Activated T-cell treated with anti-CD3 and anti-CD28 coated beads, Interleukin-2, amount 50 U/mL, for 4 hours (primary cell): ENCODE data around the gene NXPH4. TPM values are rescaled to one million over a fixed set of nuclear protein-coding genes. Genes with fewer than 3 reads are reported as not detected.

Experiments used
- ATAC-seq, 2 donors: fragments of 200-7000 bp; cut with Tn5 transposase; one replicate each; pipeline ENCODE4 v1.10.0; 2021
- DNase-seq: peaks from one replicate; pipeline ENCODE4 v3.0.0-alpha.2; 2020
- H3K27me3 Mint-ChIP-seq: one replicate; pipeline ENCODE4 v1.8.0; 2021; ENCODE audit warnings: low read depth, mixed read lengths
- H3K36me3 Mint-ChIP-seq: one replicate; pipeline ENCODE4 v1.8.0; 2022; ENCODE audit warnings: mixed read lengths; ENCODE audit not compliant: insufficient read depth
- H3K4me1 Mint-ChIP-seq: one replicate; pipeline ENCODE4 v1.8.0; 2021; ENCODE audit warnings: low read depth, mixed read lengths
- H3K4me3 Mint-ChIP-seq: one replicate; pipeline ENCODE4 v1.8.0; 2021; ENCODE audit warnings: mild to moderate bottlenecking, moderate library complexity, mixed read lengths
- H3K9me3 Mint-ChIP-seq: one replicate; pipeline ENCODE4 v1.8.0; 2021; ENCODE audit warnings: mixed read lengths
- total RNA-seq, 3 donors: library from RNA; stranded (reverse); gene quantifications; one replicate each; pipeline ENCODE4 v1.2.1, GENCODE V29; 2021

The NXPH4 gene
- total RNA-seq, 3 donors from 2014 or later: 0.20 to 0.24 TPM; not detected in 1

- H3K36me3 Mint-ChIP-seq: peaks cover 53% of the 10 kb centered on the region
These were observed 17.6 kb downstream of the NXPH4 start for GRCh38 chr12:57234233-57234570.

GRCh38 chr12:57234571-57235016 is 18.0 kb downstream of the NXPH4 start:
- H3K36me3 Mint-ChIP-seq: peaks cover 51% of the 10 kb centered on the region

More at GRCh38 chr12:57234233-57234570, 17.6 kb downstream of the NXPH4 start:
- peaks cover 18% of the 10 kb centered on the region for H3K27me3 Mint-ChIP-seq
- no peaks in the 10 kb centered on the region for H3K9me3 Mint-ChIP-seq
- peaks cover 54% of the 10 kb centered on the region for H3K4me1 Mint-ChIP-seq
- no peak for ATAC-seq
- DNase-seq: no peak
- H3K4me3 Mint-ChIP-seq: no peak overlapping the region

GRCh38 chr12:57235017-57235727 is 18.6 kb downstream of the NXPH4 start:
- Mint-ChIP-seq H3K27me3 (peaks cover 18% of the 10 kb centered on the region), H3K9me3 (no peaks in the 10 kb centered on the region), H3K4me1 (peaks cover 55% of the 10 kb centered on the region), H3K4me3 (no peak overlapping the region), H3K36me3 (peaks cover 47% of the 10 kb centered on the region)
- ATAC-seq (no peak), DNase-seq (no peak)

More at GRCh38 chr12:57234571-57235016, 18.0 kb downstream of the NXPH4 start:
- DNase-seq: no peak
- Mint-ChIP-seq H3K9me3 (no peaks in the 10 kb centered on the region), H3K4me3 (no peak overlapping the region), H3K27me3 (peaks cover 18% of the 10 kb centered on the region), H3K4me1 (peaks cover 54% of the 10 kb centered on the region)
- ATAC-seq: no peak

- Mint-ChIP-seq H3K36me3 (peaks cover 41% of the 10 kb centered on the region), H3K4me3 (no peak overlapping the region)
These were observed 19.1 kb downstream of the NXPH4 start for GRCh38 chr12:57235728-57236131.

DNA sequence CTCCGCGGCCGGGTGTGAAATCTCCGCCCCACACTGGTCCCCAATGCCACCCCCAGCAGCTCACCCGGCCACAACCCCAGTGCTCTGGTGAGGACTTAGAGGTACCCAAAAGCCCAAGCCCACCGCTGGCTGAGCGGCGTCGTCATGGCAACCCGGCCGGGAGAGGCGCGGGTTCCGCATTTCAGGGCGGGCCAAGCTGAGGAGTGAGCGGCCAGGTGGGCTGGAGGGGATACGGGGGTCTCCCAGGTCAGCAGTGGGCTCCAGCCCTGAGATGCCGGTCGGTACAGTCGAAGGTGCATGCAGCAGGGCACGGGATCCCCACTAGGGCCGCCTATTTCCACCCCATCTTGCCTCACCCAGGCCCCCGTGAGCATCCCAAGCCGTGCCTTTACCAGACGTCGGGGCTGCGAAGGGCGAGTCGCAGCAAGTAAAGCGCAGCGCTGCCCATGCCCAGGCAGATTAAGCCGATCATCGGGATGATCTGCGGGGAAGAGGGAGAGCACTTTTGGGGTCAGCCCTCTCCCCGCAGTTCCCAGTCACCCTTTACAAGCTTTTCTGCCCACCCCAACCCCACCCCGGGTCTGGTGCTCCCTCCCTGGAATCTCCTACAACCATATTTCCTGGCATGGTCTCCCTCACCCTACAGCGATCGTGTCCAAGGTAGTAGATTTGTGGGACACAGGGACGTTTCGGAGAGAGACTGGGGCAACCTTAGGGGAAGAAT is 19.8 kb downstream of the NXPH4 start:
- DNase-seq (no peak), ATAC-seq (no peak)
- Mint-ChIP-seq H3K36me3 (peaks cover 35% of the 10 kb centered on the region), H3K9me3 (no peaks in the 10 kb centered on the region), H3K4me1 (peaks cover 56% of the 10 kb centered on the region), H3K4me3 (no peak overlapping the region), H3K27me3 (peaks cover 28% of the 10 kb centered on the region)

More at GRCh38 chr12:57235728-57236131, 19.1 kb downstream of the NXPH4 start:
- DNase-seq (no peak), ATAC-seq (no peak)
- H3K4me1 Mint-ChIP-seq: peaks cover 55% of the 10 kb centered on the region
- no peaks in the 10 kb centered on the region for H3K9me3 Mint-ChIP-seq
- H3K27me3 Mint-ChIP-seq: peaks cover 23% of the 10 kb centered on the region

DNA sequence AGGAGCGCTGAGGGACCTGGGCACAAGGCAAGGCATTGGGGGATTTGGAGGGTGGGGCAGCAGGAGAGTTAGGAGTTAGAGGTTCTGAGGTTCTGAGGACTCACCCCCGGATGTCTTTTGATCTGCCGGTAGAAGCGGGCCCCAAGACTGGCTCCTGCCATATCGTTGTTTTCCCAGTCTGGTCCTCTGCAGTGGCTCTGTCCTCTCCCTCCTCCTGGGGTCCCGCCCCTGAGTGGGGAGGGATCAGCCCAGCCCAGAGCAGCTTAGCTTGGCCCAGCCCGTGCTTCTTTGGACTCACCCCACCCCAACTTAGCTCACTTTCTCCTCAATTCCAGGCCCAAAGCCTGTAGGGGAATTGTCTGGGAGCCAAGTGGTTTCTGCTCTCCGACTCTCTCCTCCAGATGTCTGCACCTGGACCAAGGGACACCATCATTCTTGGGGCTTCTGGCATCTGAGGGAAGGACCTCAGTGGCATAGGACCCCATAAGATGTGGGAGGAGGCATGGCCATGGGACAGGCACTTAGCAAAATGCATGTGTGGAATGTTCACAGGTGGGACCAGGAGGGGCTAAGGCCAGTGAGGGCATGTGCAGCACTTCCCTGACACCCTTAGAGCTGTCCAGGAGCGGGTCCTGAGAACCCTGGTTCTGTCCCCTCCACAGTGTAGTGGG is 20.5 kb downstream of the NXPH4 start:
- DNase-seq (no peak), ATAC-seq (no peak)
- Mint-ChIP-seq H3K9me3 (no peaks in the 10 kb centered on the region), H3K27me3 (peaks cover 35% of the 10 kb centered on the region), H3K36me3 (peaks cover 30% of the 10 kb centered on the region), H3K4me1 (peaks cover 57% of the 10 kb centered on the region), H3K4me3 (no peak overlapping the region)

- peak overlapping the region; percentile 31 for H3K4me3 Mint-ChIP-seq
- no peaks in the 10 kb centered on the region for H3K9me3 Mint-ChIP-seq
- peaks cover 60% of the 10 kb centered on the region for H3K4me1 Mint-ChIP-seq
- peaks cover 25% of the 10 kb centered on the region for H3K36me3 Mint-ChIP-seq
- DNase-seq (no peak), ATAC-seq (no peak)
- H3K27me3 Mint-ChIP-seq: peaks cover 39% of the 10 kb centered on the region
These were observed 21.0 kb downstream of the NXPH4 start for GRCh38 chr12:57237596-57237931.

DNA sequence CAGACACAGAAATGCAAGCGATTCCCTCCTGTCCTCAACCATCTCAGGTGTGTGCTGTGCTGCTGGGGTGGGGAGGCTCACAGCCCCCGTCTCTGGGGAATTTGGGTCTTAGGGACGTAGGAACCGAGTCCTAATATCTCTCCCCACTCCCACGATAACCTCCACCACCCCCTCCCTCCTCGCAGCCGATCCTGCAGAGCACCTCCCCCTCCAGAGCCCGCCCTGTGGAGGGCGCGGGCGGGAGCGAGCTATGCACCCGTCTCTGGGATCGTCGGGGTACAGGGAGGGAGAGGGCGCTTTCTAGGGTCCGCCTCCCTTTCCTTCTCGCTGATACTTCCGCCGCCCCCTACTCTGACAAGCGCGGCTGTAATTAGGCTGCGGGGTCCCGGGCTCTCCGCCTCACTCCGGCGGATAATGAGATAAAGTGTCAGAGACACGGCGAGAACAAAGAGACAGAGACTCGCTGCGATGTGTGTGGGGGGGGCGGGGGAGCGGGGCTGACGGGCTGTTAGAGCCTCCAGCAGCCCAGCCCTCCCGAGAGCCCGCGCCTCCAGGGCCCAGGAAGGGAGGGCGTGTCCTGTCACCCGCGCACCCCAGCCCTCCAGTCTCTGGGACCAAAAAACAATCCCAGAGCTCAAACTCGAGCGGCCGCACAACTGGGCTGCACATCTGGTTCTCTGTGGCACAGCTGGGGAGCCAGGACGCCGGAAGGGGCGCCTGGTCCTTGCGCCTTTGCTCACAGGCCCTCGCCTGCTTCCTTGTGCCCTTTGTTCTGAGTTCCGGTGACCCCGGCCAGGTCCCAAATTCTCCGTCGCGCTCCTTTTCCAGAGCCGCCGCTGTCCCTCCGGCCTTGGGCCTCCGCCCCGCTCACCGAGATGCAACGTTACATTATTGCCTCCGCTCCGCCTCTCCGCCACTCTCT is 21.6 kb downstream of the NXPH4 start:
- Mint-ChIP-seq H3K27me3 (peaks cover 44% of the 10 kb centered on the region), H3K9me3 (no peaks in the 10 kb centered on the region), H3K36me3 (peaks cover 18% of the 10 kb centered on the region), H3K4me3 (peak overlapping the region; percentile 90), H3K4me1 (peaks cover 64% of the 10 kb centered on the region)
- ATAC-seq (peak; percentile 11 to 13), DNase-seq (no peak)

- peaks cover 48% of the 10 kb centered on the region for H3K27me3 Mint-ChIP-seq
These were observed 22.4 kb downstream of the NXPH4 start for GRCh38 chr12:57238854-57239554.

DNA sequence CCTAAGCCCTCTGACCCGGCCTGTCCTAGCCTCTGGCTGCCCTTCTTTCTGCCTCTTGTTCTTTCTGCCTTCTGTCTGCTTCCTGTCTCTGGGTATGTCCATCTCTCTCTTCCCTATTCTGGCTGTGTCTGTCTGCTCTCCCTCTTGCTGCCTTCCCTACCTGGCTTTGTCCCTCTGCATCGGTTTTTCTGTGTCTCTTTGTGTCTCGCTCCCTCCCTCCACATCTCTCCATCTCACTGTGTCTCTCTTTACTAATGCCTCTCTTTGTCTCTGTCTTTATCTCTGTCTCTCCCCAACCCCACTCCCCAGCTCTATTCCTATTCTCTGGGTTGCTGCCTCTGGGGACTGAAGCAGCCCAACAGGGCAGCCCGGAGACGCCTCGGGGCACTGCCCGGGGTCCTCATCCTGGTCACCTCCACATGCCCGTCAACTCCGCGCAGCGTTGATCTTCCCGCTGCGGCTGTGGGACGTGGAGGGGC is 23.0 kb downstream of the NXPH4 start:
- peaks cover 64% of the 10 kb centered on the region for H3K4me1 Mint-ChIP-seq
- no peaks in the 10 kb centered on the region for H3K9me3 Mint-ChIP-seq
- peaks cover 50% of the 10 kb centered on the region for H3K27me3 Mint-ChIP-seq
- ATAC-seq: peak in 1 of 2 donors; percentile 2
- DNase-seq: no peak
- peaks cover 4% of the 10 kb centered on the region for H3K36me3 Mint-ChIP-seq
- peak overlapping the region; percentile 90 for H3K4me3 Mint-ChIP-seq

More at GRCh38 chr12:57238854-57239554, 22.4 kb downstream of the NXPH4 start:
- peaks cover 68% of the 10 kb centered on the region for H3K4me1 Mint-ChIP-seq
- H3K36me3 Mint-ChIP-seq: peaks cover 10% of the 10 kb centered on the region
- ATAC-seq: peak; percentile 55 to 60
- DNase-seq: peak; percentile 86
- peak overlapping the region; percentile 90 for H3K4me3 Mint-ChIP-seq
- no peaks in the 10 kb centered on the region for H3K9me3 Mint-ChIP-seq

GRCh38 chr12:57240066-57240921 is 23.7 kb downstream of the NXPH4 start:
- no peaks in the 10 kb centered on the region for H3K9me3 Mint-ChIP-seq
- peaks cover 64% of the 10 kb centered on the region for H3K4me1 Mint-ChIP-seq
- H3K27me3 Mint-ChIP-seq: peaks cover 51% of the 10 kb centered on the region

DNA sequence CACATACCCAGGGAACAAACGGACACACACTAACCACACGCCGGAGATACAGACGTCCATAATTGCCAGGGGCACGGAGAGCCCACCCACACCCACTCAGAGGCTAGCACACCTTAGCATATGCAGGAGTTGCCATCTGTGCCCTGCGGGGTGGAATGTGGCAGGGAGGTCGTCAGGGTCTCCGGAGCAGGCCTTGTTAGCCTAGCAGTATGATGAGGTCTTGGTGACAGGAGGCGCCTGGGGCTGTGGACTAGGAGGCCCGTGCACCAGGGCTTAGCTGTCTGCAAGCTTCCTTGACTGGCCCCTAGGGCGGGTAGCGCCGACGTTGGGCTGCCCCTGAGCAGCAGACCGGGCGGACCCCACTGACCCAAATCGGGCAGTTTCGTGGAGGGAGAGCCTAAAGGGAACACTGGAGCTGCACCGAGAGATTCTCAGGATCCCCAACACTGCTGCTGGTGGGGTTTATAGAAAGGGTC is 24.4 kb downstream of the NXPH4 start:
- ATAC-seq: no peak
- Mint-ChIP-seq H3K36me3 (no peaks in the 10 kb centered on the region), H3K9me3 (no peaks in the 10 kb centered on the region), H3K4me1 (peaks cover 64% of the 10 kb centered on the region), H3K4me3 (peak overlapping the region; percentile 90), H3K27me3 (peaks cover 49% of the 10 kb centered on the region)
- DNase-seq: no peak

More at GRCh38 chr12:57240066-57240921, 23.7 kb downstream of the NXPH4 start:
- peak; percentile 84 for DNase-seq
- peak overlapping the region; percentile 90 for H3K4me3 Mint-ChIP-seq
- peak; percentile 32 to 36 for ATAC-seq
- peaks cover 2% of the 10 kb centered on the region for H3K36me3 Mint-ChIP-seq
